IPS-NIHi11 (cell line): Measurements from ENCODE around the gene BCAP31.

Source experiments
- DNase-seq: peaks from one replicate; pipeline ENCODE4 v3.0.0; 2012; ENCODE audit warnings: mixed read lengths, low spot score

The BCAP31 gene

DNA sequence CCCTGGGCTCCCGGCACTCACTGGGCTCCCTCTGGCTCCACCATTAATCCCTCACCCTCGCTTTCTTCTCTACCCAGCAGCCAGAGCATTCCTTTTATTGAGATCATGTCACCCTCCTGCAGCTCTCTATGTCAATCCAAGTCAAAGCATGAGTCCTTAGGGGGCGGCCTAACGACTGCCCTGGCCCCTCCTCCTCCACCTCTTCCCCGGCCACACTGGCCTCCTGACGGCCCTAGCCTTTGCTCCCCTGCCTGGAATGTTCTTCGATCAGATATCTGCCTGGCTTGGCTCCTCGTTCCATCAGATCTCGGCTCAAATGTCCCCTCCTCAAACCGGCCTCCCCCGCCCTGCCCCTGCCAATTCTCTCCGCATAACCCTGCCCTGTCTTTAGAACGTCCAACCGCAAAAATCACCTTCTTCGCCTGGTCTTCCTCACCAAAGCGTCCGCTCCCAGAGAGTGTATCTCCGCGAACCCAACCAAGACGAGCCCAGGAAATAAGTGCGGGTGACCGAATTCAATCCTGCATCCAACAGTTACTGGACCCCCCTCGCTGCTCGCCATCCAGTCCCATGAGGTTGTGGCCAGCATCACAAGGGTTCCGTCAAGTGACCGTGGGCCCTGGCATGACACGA is 49.9 kb downstream of the BCAP31 start:
- DNase-seq = no peak

DNA sequence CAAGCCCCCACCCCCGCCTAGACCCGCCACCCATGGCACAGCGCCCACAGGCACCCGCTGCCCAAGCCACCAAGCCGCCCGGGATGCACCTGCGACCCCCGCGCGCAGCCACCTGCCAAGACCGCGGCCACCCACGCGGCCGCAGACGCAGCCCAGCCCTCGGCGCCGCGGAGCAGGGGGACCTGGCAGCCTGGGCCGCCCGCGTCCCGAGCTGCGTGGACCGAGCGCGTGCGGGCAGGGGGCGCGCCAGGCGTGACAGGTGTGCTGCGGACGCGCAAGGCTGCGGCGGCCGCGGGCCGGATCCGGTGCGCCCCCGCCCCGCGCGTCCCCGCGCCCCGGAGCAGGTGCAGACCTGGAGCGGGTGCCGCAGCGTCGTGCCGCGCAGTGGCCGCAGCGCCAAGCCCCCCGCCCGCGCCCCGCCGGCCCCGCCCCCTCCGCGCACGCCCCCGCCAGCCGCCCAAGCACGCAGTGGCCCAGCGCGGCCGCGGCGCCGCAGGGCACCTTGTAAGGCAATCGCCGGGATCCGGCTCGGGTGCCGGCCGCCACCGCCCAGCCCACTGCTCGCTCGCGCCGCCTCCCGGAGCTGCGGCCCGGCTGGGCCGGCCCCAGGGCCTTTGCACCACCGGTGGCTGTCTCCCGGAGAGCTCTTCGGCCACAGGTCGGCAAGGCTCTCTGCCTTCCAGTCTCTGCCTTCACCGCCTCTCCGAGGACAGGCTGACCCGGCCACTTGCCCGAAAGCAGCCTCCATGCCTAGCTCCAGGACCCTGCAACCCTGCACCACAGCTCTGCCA is 50.6 kb downstream of the BCAP31 start, which contains the start of gene PNCK:
TSS of gene PNCK (minus strand) at position 386 of the 791 bp plus-strand sequence. CDS start 737 bp downstream, outside the sequence.
- DNase-seq = peak; percentile 70

DNA sequence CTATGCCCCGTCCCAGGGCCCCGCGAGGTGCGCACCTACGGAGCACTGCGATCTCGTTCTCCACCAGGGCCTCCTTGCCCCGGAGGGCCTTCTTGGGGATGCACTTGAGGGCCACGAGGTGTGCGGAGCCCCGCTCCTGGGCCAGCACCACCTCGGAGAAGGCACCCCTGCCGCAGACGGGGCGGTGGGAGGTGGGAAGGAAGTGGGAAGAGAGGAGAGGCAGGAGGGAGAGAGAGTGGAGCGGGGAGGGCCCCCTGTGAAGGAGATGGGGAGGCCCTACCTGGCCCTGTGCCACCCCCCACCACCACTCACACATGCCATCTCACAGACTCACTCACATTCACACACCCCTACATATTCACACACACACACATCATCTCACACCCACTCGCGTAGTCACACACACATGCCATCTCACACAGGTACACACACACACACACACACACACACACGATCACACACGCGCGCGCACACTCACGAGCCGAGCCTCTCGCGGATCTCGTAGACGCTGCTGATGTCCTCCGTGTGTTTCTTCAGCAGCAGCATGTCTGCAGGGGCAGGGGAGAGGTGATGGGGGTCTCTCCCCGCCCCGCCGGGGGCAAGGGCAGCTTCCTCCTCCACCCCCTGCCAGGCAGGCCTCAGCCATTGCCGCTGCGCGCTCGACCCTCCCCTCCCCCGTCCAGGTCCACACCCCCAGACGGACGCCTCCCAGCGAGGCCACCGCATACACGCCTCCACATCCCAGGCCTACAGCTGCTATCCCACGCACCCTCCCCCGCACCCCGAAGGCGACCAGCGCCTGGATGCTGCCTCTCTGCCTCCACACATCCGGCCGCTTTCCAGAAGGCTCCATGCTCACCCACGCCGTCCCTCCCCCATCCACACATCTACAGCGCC is 51.4 kb downstream of the BCAP31 start:
- DNase-seq = no peak

DNA sequence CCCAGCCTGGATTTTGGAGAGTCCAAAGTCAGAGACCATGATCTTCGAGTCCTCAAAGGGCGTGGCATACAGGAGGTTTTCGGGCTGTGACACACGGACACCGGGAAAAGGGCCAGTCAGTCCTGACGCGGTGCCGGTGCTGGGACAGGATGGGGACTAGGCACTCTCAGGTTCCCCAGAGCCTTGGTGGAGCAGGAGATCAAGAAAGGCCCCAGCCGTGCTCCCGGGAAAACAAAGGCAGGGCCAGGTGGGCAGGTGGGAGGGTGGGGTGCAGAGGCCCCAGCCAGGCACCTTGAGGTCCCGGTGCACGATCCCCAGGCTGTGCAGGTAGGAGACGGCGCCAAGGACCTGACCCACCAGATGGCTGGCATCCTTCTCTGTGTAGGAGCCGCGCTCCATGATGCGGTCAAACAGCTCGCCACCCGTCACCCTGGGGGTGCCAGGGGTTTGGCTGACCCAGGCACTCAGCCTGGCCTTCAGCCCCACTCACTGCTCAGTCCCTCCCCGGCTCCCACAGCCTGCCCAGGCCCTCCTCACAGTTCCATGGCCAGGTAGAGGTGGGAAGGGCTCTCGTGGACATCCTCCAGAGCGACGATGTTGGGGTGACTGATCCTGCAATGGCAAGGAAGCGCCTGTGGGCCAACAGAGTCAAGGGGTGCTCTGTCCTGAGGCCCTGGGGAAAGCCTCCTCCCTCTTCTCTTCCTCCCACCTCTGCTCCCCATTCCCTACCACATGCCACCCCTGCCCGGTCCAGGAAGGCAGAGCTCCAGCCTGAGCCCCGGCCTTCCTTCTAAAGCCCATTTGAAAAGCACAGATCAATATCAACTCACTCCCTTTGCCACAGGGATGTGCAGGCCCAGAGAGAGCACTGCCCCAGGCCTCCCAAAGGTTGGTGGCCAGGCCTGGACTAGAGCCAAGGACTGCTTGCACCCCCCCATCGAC is 52.3 kb downstream of the BCAP31 start:
- DNase-seq = no peak

DNA sequence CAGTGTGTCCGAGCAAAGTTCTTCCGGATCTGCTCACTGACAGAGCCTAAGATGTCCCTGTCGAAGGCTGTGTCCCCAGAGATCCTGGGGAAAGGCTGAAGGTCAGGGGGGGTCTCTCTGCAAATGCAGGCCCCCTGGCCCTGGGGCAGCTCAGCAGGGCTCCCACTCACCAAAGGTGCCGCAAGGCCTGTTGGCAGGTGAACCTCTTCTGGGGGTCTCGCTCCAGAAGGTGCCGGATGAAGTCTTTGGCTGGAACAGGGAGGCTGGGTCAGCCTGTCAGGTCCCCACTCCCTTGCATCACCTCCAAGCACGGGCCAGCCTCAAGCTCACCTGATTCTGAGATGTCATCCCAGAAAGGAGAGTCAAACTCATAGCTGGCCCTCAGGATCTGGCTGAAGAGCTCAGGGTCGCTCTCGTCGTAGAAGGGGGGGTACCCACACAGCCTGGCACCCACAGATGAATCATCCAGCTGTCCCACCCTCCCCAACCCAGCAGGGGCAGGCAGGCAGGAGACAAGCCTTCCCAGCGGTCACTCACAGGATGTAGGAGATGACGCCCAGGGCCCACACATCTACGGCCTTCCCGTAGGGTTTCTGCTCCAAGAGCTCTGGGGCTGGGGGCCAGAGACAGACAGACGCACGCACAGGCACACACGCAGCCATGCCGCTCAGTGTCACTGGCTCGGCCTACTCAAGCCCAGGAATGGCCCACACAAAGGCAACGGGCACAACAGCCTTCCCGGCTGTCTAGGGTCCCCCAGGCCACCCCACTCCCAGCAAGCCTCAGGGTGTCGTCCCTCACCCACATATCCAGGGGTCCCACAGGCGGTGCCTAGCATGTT is 53.2 kb downstream of the BCAP31 start:
- no peak for DNase-seq

DNA sequence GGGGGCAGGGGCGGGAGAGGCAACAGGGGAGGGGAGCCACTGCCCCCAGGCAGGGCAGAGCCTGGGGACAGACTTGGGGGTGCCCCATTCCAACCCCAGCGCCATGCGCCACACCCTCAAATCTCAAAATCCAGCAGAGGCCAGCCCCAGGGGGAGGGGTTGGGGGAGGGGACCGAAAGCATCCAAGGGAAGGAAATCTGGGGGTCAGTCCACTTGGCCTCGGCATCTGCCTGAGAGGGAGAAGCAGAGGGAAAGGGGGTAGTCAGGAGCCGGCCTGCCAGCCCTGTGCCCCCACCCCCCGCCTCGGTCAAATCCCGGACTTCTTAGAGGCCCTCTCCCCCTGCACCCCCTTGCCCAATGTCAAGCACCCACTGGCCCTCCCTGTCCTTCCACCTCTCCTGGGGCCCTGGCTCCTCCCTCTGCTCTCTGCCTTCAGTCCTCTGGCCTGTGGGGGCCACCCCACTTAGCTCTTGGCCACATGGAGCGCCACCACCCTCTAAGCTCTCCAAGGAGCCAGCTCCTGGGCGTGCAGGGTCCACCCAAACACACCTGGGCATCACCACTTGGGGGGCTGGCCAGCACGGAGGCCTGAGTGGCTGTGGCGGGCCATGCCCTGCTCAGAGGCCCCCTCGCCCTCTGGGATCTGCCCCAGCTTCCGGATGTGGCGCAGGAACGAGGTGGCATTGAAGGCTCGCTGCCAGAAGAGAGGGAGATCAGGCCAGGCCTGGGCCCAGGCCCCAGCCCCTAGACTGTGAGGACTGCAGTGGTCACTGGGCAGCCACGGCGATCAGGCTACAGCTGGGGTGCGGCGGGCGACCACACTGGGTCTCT is 54.1 kb downstream of the BCAP31 start:
- DNase-seq = no peak

DNA sequence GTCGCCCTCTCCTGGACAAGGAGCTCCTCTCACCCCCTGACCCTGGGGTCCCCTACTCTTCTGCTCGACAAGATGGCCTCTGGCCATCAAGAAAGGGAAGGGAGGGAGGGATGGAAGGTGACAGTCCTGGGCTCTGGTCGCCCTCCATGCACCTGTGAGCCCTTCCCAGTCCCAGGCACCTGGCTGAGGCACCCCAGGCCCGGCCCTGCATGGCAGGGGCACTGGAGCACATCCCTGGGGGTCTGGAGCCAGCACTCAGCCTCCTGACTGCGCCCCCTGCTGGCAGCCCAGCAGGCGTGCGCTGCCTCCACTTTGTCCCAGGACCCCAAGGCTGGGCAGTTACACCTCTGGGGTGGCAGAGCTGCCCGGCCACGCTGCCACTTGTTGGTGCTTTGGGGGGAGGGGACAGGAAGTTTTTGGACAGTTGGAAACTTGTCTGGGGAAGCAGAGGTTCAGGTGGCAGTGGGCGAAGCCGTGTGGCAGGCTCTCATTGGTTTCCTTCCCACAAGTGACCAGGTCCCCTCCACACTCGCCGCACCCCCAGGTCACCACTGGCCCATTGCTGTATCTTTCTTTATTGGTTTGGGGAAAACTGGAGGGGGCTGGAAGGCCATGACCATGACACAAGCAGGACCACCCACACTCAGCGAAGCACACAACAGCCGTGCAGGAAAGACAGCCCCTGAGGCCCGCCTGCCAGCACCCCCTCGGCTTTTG is 54.9 kb downstream of the BCAP31 start:
- peak; percentile 65 for DNase-seq

DNA sequence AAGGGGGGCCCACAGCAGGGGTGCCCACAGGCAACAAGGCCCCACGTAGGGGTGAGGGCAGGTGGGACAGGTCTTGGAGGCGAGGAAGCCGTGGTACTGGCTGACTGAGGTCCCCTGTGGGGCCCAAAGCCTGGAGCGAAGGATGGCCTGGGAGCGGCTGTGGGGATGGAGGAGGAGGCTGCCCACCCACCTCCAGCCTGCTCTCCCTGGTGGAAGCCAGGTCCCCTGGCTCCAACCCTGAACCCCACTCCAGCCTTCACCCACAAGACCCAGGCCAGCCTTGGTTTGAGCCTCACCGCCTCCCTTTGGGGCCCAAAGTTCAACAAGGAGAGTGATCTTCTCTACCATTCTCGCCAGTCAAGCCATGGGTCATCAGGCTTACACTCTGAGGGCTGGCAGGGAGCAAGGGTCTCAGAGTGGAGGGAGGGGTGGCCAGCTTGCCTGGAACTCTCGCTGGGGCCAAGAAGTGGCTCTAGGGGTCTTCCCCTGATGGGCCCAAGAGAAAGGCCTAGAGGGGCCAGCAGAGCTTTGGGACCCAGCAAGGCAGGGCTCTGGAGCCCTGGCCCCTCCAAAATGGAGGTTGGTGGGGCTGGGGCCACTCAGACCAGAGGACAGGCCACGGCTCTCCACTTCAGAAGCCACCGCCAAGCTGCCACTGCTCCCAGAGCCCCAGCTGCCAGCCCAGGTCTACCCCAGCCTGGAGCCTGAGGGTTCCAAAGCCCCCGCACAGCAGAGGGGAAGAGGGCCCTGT is 55.6 kb downstream of the BCAP31 start:
- DNase-seq = no peak

DNA sequence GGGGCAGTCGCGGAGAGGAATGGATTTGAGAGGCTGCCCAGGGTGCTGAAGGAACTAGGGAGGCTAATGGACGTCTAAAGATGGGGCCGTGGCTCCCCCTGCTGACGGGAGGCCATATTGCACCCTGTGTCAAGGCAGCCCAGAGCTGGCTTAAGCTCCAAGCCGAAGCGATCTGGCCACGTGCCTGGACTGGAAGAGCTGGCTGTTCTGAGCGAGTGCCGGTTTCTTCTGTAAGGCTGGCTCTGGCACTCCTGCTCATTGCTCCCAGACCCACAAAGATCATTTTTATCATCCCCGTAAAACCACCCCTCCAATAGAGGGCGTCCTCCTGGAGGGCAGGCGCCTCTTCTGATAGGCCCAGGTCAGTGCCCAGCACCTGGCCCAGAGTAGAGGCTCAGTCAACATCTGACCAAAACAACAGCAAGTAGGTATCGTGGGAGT is 56.2 kb downstream of the BCAP31 start:
- peak; percentile 73 for DNase-seq

DNA sequence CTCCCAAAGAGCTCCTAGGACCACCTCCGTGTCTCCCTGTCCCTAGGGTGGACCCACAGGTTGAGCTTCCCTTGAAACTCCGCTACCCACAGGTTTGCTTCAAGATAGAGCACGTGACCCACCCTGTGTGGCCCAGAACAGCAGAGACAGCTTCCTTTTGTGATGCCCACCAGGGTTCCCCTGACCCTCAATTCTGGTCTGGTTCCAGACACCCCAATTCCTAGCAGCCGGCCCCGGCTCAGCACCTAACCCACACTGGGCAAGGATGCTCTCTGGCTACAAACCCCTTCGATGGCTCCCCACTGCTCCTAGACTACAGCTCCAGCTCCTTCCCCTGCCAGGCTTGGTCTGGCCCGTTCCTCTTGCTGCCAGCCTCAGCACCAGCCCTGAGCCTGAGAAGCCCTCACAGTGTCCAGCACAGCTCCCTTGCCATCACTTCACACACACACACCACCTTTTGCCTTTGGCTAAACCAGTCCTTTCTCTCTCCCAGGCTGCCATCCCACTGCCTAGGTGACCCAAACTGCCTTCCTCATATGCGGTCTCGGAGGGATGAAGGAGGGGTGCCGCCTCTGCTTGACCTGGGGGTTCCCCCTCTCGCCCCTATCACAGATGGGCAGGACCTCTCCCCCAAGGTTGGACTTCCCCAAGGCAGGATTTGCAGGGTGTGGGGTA is 56.8 kb downstream of the BCAP31 start:
- DNase-seq = no peak

DNA sequence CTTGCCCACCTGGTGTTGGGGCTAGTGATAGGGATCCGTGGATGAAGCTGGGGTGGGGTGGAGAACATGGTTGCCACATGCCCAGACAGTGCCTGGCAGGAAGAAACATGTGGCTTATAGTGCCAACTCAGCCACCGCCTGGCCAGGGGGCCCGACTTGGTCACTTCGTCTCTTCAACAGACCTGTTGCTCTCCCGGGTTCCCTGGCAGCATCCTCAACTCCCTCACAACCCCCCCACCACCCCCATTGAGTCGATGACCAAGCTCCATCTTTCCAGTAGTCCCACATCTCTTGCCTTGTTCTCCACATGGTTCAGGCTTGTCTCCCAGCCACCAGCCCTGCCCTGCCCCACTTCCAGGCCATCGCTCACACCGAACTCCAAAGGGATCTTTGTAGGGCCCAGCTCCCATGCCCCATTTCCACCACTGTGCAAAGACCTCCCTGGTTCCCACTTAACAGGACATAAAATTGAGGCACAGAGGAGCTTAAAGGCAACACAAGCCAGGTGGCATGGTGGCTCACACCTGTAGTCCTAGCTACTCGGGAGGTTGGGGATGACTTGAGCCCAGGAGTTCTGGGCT is 58.4 kb downstream of the BCAP31 start:
- no peak for DNase-seq

DNA sequence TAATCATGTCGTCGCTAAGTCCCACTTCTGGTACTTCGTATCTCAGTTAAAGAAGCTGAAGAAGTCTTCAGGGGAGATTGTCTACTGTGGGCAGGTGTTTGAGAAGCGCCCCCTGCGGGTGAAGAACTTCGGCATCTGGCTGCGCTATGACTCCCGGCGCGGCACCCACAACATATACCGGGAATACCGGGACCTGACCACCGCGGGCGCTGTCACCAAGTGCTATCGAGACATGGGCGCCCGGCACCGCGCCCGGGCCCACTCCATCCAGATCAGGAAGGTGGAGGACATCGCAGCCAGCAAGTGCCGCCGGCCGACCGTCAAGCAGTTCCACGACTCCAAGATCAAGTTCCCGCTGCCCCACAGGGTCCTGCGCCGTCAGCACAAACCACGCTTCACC is 61.9 kb downstream of the BCAP31 start:
- DNase-seq = no peak

DNA sequence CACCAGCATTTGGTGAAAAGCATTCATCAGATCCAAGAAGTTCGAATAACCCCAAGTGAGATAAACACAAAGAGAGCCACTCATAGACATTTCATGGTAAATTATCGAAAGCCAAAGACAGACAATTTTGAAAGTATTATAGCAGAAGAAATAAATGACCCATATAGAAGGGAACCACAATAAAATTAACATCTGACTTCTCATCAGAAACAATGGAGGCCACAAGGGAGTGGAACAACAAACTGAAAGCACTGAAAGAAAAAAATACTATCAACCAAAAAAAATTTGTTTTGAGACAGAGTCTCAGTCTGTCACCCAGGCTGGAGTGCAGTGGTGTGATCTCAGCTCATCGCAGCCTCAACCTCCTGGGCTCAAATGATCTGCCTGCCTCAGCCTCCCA is 64.9 kb downstream of the BCAP31 start:
- no peak for DNase-seq

DNA sequence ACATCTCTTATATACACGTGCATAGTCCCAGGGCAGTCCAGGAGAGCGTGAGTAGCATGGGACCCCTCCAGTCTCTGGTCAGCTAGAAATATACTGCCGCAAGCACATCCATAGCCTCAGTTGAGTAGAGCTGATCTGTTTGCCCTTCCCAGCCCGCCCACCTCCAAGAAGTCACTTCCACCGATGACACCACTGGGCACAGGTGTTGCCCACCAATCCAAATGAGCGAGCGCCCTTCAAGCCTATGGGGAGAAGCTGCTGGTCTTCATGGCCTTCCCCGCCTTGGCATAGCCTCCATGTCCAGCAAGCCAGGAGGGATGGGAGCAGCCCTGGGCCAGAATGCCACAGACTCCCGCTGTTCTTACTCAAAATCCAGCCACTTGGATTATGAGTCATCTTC is 67.0 kb downstream of the BCAP31 start:
- DNase-seq = no peak

DNA sequence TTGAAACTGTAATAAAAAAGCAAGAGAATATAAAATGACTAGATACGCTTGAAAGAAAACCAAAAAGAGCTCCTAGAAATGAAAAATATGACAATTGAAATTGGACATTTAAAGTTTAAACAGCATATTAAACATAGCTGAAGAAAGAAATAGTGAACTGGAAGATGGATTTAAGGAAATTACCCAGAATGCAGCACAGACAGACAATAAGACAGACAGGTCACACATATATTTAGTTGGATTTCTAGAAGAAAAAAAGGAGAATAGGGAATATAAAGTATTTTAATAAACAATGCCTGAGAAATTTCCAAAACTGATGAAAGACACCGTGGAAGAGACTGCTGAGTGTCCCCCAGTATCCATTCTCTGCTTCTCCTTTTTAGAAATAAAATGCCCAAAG is 70.6 kb downstream of the BCAP31 start:
- DNase-seq = no peak

DNA sequence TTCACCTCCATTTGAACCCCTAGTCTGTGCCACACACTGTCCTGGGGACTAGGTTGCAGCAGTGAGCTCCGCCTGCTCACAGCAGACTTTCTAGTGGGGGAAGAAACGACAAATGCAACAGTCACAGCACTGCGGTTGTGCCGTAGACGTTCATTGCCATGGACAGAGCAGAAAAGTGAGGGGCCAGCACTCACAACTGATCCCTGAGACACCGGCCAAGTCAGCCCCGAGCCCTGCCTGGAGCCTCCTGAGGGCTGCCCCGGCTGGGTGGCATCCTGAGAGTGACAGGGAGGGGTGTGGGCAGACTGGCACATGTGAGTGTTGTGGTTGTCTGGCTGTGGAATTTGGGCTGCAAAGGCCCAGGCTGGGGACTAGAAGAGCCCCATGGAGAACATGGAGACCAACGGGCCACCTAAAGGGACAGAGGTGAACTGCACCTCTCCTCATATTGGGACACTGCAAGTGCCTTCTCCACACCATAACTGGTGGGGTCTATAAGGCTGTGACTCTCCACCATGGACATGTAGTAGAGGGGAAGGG is 72.6 kb downstream of the BCAP31 start:
- DNase-seq = no peak

DNA sequence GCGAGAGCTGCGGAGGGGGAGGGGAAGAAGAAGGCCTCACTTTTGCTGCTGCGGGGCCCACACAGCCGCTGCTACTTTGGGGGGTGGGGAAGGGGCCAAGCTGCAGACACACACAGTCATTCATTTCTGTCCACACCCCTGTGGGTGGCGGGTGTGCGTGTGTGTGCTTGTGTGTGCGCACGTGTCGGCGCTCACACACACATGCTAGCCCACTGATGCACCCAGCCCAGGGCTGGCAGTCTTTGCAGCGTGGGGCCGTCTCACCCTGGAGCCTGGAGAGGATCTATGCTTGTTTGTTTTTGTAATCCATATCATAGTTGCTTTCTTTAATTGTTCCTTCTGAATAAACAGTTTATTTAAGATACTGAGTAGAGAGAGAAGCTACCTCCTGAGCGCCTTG is 73.2 kb downstream of the BCAP31 start:
- DNase-seq = no peak
